ENCODE results near the gene SHISA2. TPM values are rescaled to one million over a fixed set of nuclear protein-coding genes. Genes with fewer than 3 reads are reported as not detected.

SHISA2 gene
- total RNA-seq, 1 donor from 2014 or later: 0.11 TPM

DNA sequence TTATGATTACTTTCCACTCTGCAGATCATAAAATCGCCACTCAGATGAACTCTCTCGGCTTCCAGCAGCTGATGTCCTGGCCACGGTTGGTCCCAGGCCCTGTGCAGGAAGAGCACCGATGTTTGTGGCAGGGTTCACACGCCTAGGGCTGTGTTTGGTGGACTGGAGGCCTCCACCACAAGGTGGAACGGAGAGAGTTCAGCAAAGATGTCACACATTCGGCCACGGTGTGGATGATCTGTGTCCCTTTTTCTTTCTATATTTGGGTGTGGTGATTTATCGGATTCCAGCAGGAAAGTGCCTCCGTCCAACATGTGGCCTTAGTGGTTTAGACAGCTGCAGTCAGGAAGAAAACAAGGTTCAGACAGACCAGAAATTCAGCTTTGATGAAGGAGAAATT is 521 bp upstream of the SHISA2 start:
- intact Hi-C loops (cut with DNase I): no loop called here
- ATAC-seq (ENCODE audit: poor library complexity): no peak
- DNase-seq: no peak

DNA sequence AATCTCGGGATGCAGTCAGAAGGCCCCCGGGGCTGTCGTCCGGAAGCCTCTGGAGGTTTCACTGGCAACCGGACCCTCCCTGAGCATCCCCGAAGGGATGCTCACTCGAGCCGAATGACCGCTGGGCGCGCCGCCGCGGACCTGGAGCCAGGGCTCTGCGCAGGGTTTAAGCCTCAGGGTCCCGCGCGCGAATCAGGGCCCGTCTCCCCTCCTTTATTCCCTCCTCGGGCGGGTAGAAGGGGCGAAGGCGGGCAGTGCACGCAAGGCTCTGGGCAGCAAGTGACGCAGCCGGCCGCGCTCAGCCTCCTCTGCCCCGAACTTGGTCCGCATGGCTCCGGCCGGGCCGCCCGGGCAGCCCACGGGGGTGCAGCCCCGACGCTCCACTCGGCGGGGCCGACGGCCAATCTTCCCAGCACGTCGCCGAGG is 572 bp downstream of the SHISA2 start:
- DNase-seq: no peak
- peak; percentile 65 for ATAC-seq (ENCODE audit: poor library complexity)
- intact Hi-C loops (cut with DNase I): no loop called here

DNA sequence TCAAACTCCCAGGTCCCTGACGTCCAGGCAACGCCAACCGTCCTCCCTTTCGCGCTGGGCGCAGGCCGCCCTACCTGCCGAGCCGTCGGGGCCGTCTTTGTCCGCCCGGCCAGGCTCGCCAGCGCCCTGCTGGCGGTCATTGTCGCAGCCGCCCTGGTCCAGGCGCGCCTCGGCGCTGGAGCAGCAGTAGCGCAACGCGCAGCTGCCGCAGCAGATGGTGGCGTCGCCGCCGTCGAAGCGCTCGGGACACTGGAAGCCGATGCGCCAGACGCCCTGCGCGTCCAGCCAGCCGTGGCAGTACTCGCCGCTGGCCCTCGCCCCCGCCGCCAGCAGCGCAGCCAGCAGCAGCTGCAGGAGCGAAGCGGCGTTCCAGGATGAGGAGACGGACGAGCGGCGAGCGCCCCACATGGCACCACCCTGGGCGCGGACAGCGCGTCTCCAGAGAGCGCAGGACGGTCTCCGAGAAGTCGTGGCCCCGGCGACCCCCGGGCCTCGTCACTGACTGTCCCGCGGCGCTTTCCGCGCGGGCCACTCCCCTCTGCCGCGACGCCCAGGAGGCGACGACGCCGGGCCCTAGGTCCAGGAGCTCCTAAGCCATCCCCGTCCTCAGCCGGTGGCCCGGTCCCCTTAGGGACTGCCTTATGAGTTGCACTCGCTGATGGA is 1.1 kb downstream of the SHISA2 start:
- ATAC-seq (ENCODE audit: poor library complexity) (peak; percentile 38), DNase-seq (peak; percentile 45)
- intact Hi-C loops (cut with DNase I): no loop called here

DNA sequence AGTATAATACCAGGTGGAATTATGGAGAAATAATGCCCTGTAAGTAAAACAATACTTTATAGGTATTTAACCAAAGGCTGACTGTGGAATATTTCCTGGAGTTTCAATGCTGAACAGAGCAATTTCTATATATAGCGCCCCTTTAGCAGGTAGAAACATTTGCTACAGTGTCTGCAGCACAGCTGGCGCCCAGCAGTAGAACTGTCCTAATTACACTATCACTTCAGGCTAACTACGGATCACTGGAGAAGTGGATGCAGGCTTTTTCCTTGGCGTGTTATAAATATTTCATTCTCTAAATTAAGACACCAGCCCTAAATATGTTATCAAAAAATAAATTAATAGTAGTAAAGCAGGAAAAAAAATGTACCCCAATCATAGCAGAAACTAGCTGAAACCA is 3.1 kb downstream of the SHISA2 start:
- DNase-seq (no peak), ATAC-seq (ENCODE audit: poor library complexity) (no peak)
- intact Hi-C loops (cut with DNase I): no loop called here

DNA sequence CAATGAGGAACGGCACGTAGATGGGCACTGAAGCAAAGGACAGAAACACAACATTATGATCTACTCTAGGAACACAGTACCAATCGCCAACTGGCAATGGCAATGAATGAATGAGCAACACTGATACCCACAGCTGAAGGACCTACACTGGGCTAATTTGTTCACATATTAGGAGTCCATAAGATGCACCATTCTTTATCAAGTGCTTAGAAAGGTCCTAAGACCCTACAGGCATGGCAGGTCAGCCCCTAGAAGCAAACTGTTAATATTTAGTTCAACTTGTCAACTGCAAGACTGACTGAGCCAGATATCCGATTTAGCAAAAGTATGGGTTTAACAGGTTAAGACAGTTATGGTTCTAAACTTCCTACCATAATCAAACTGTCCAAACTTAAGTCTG is 4.8 kb downstream of the SHISA2 start:
- no peak for DNase-seq

DNA sequence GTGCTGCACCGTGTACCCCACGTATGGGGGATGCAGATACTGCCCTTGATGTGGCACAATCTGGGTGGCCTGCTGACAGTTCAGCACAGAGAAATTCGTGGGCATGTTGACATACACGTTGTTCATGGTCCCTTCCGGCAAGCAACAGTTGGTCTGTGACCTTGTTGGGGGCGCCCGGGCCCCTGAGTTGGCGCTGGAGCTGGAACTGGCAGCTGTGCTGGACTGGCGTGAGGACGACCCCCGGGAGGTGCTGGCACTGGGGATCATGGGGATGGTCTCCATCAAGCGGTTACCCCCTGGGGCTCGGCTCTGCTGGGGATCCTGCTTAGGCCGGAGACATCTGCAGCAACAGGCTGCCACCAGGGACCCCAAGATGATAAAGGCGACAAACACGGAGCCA is 5.2 kb downstream of the SHISA2 start:
- intact Hi-C loops (cut with DNase I): no loop called here
- ATAC-seq (ENCODE audit: poor library complexity): no peak
- DNase-seq: no peak

More for the DNA sequence above, 4.8 kb downstream of the SHISA2 start:
- no peak for ATAC-seq (ENCODE audit: poor library complexity)
- intact Hi-C loops (cut with DNase I): no loop called here

DNA sequence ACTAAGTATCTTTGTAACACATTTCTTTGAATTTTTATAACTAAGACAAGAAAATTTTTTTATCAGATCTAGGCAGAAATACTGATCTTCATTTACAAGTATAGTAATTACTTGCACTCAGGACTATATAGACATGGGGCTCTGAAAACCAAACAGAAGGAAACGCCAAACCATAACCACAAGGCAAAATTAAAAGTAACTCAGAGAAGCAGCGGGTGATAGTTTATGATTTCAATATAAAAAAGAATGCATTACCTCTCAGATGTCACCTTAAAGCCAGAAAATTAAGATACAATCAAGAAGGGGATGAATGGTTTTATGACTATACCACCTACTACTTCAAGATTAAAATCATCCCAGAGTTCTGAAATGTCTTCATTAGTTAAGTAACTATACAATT is 6.7 kb downstream of the SHISA2 start:
- ATAC-seq (ENCODE audit: poor library complexity) (no peak), DNase-seq (no peak)
- intact Hi-C loops (cut with DNase I): no loop called here

DNA sequence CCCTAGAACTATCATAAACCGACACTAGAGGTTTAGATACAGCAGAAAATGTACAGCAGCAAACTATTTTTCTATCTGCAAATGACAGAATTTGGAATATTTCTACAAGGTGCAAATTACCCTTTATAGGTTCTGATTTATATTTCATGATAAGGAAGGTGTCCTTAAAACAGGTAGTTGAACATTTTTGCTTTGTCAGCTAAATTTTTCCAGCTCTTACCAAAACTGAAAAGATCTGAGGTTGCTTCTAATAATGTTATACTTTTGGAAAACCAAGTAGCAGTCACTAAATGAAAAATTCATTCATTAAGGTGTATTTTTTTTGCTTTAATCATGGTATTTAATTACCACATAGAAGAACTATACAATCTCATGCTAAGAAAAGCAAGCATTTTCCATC is 9.0 kb downstream of the SHISA2 start:
- intact Hi-C loops (cut with DNase I): no loop called here
- ATAC-seq (ENCODE audit: poor library complexity) (no peak), DNase-seq (no peak)

DNA sequence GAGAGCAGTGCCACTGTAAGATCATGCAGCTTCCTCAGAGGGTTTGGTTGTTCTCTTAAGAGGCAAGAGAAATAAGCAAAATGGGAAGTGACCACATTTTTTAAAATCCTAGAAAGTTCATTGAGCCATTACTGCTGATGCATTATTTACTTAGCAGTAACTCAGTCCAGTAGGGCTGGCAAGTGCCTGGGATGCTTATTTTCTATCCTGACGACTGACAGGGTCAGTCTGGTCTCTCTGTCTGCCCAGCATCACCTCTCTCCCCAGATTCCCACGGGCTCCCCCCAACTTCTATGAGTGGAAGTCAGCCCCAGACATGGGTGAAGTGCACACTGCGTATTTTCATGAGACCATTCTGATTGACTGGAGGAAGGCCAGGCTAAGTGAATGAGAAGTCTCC is 10.4 kb downstream of the SHISA2 start:
- intact Hi-C loops (cut with DNase I): no loop called here
- ATAC-seq (ENCODE audit: poor library complexity) (no peak), DNase-seq (no peak)

DNA sequence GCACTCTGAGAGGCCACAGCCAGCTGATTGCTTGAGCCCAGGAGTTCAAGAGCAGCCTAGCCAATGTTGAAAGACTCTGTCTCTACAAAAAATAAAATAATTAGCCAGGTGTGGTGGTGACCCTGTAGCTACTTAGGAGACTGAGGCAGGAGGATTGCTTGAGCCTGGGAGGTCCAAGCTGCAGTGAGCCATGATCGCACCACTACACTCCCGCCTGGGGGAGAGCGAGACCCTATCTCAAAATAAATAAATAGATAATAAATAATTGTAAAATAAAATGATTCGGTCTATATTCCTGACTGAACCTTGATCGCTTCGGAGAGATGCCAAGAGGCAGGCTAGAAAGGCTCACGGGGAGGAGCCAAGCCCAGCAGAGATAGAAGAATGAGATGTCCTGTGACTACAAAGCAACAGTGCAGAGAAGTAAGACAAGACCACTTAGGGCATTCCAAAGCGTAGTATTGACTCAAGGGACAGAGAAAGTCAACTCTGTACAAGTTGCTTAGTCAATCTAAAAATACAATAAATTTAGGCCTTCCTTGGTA is 12.8 kb downstream of the SHISA2 start:
- DNase-seq: no peak
- intact Hi-C loops (cut with DNase I): no loop called here
- ATAC-seq (ENCODE audit: poor library complexity): no peak

DNA sequence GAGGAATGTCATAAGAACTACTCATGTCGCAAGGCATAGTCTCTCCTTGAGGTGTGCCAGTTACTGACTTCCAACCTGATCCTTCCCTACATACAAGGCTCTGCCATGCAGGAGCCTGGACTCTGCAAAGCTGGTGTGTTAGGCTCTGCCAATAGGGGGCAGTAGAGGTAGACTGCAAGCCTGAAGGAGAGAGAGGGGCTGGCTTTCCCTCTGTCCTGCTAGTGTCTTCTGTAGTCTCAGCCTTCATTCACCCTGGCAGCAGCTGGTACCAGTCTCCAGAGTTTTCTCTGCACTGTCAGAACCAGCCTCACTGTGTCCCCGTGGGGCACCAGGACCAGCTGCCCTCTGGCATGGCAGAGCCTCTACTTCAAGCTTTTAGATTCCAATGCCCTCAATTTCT is 14.5 kb downstream of the SHISA2 start:
- intact Hi-C loops (cut with DNase I): no loop called here
- ATAC-seq (ENCODE audit: poor library complexity) (no peak), DNase-seq (no peak)

DNA sequence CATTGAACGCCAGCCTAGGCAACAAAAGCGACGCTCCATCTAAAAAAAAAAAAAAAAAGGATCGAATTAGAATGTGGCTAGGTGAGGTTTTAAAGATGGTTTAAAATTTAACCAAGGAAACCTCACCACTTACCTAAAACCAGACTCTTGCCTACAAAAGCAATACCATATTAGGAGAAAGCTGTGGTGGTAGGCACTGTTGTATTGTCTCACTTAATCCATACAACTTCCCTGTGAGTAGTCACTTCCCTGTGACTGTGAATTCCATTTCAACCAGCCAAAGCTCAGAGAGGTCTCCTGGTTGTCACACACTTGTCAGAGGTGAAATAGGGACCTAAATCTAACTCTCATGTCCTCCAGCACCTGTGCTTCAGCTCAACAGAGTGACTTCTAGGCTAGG is 15.4 kb downstream of the SHISA2 start:
- intact Hi-C loops (cut with DNase I): no loop called here

DNA sequence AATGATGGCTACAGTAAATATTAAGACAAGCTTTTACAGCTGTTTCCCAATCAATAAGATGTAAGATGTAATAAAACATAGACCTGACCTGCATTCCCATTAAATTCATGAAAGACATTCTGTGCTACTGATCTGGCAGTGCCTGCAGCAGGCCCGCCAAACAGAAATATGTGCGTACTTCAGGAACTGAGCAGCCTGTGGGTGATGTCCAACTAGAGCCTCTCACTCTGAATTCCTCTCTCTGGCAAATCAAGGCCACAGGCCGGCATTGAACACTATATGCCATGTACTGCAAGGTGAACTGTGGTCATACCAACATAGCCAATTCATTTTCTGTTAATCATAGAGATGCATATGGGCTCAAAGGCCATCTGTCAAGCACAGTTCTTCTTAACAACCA is 17.8 kb downstream of the SHISA2 start:
- DNase-seq (no peak), ATAC-seq (ENCODE audit: poor library complexity) (peak; percentile 59)
- intact Hi-C loops (cut with DNase I): no loop called here

More for the DNA sequence above, 15.4 kb downstream of the SHISA2 start:
- no peak for ATAC-seq (ENCODE audit: poor library complexity)
- no peak for DNase-seq

DNA sequence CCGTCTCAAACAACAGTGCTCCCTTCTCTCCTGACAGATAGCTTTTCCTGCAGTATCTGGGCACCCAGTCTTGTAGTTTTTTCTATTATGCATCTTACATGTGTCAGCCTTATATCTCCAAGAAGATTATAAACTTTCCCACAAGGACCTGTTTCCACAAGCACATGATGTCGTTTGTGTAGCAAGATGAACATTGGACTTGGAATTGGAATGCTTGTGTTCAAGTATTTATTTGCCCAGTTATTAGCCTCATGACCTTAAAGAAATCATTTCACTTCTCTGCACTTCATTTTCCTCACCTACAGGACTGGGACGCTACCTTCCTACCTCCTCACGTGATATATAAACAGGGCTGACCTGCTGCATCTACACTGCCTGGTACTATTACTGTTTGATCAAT is 21.5 kb downstream of the SHISA2 start:
- ATAC-seq (ENCODE audit: poor library complexity) (no peak), DNase-seq (no peak)
- intact Hi-C loops (cut with DNase I): no loop called here

DNA sequence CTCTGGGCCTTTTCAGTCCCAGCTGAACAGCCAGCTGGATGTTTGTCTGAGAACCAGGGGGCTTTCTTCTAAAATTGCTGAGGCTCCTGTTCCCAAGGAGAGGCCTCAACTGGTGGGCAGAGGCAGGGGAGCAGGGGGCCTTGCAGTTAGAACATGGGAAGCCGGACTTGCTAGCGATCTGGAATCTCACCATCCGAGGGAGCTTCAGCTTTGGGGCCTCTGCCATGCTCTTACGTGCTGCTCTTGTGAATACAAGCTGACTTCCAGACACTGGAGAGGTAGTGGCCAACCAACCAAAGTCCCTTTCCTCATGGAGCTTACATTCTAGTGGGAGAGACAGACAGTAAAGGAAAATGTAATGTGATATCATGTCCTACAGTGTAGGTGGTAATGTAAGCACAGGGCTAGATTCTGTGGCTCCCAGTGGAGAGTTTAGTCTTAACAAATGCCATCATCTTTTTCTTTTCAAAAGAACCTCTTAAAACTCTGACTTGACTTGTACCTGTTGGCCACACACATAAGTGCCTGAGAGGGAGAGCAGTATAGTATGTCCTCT is 22.2 kb downstream of the SHISA2 start:
- DNase-seq (no peak), ATAC-seq (ENCODE audit: poor library complexity) (no peak)
- intact Hi-C loops (cut with DNase I): no loop called here

DNA sequence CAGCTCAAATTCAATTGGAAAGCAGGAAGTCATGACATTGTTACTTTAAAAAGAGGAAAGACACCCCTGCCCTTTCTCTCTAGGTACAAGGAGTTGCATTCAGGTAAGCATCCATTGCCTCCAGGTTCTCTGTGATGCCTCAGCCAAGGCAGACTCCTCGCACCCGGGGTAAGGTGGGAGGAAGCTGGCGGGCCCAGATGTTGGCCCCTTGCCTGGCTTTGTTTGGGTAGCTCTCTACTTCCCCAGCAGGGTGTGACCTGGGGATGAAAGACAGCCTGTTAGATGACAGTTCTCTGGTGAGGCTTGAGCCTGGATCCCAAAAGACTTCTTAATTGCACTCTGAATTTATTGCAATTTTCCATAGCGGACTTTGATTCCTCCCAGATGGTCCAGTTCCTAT is 25.6 kb downstream of the SHISA2 start:
- no peak for ATAC-seq (ENCODE audit: poor library complexity)
- no peak for DNase-seq
- intact Hi-C loops (cut with DNase I): no loop called here

DNA sequence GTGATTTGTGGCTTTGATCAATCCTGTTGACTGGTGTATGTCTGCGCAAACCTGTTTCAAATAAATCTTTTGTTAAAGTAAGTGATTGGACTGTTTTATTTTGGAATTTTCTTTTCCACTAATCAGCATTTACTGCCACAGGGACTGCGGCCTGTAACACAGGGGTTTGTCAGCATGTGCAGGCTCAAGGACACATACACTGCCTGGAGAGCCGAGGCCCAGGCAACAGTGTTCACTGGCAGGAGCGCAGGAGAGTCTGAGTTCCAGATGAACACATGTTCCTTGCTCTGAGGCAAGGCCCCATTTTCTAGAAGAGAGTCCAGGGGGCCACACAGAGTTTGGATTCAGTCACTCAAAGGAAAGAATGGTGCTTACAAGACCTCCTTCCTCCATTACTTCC is 26.0 kb downstream of the SHISA2 start:
- ATAC-seq (ENCODE audit: poor library complexity): no peak
- DNase-seq: no peak
- intact Hi-C loops (cut with DNase I): no loop called here

DNA sequence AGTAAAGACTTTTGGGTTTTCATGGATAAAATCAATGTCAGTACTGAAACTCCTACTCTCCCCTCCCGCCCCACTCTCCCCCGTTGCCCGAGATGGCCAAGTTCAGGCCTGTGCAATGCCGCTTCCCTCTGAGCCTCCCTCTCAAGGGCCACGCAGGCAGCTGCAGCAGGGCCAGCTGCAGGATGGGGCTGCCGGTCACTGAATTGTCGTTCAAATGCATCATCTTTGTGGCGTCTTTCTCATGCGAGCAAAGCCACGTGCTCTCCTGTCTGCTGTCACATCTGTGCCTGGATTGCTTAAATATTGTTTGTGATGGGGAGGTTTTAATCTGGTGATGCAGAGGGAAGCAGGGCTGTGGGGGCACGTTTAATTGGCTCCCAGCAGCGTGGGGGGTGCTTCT is 26.6 kb downstream of the SHISA2 start:
- no peak for DNase-seq
- ATAC-seq (ENCODE audit: poor library complexity): no peak
- intact Hi-C loops (cut with DNase I): no loop called here

DNA sequence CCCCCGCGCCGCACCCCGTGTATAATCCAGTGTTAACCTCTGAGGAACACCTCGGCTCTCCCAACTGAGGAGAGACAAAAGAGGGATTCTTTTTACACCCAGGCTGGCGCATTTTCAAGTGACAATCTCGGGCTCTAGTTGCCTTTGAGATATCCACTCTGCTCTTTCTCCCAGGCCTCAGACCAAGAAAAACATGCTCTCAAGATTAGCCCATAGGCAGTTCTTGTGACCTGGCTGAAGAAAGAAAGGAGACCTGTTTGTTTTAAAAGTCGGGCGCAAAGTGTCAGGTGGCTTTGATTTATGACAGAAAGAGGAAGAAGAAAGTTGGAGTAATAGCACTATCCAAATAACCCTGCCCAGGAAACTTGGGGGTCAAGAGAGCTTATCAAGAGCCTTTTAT is 27.3 kb downstream of the SHISA2 start:
- DNase-seq: no peak
- peak; percentile 32 for ATAC-seq (ENCODE audit: poor library complexity)
- intact Hi-C loops (cut with DNase I): no loop called here

DNA sequence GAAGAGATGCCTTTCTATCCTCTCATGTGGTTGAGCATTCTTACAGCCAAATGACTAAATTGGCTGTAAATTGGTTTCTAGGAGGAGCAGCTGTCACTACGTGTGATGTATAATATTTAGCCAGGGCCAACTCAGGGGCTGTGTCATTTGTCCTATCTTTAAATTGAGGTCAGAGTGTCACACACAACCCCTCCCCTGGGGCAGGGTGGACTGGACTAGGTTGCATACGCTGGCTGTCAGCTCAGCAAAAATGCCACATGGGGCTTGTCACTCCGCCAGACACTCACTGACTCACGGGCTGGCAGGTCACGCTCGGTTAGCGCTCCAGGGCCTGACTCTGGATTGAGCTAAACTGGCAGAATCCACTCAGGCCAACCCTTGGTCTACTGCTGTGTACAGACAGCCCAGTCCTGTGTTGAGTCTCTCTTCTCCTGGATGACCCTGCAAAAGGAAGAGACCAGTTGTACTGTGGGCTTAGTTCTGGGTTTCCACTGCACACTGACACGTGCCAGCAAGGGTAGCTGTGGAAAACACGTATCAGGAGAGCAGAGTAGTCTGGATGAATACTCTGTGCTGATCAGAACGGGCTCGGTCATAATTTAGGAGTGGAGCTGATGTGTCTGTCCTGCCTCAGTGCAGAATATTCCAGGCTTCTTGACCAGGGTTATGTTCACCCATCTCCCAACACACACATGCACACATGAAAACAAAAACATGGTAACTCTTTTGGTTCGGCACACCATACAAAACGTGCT is 29.1 kb downstream of the SHISA2 start:
- peak; percentile 89 for DNase-seq
- ATAC-seq (ENCODE audit: poor library complexity): peak; percentile 94
- intact Hi-C loops (cut with DNase I): no loop called here
